NCI-H2081 treated with DMSO at 0.1 percent for 48 hours (cell line): ENCODE measurements around the gene SMIM20.

Experiments used
- DNase-seq: peaks from one replicate; lab custom pipeline; 2025; lab: John Stamatoyannopoulos, UW

Gene SMIM20

GRCh38 chr4:25954293-25954904, 40.4 kb downstream of the SMIM20 start:
- no peak for DNase-seq

- no peak for DNase-seq
These were observed 41.7 kb downstream of the SMIM20 start for GRCh38 chr4:25955705-25956104.

GRCh38 chr4:25956260-25956659, 42.2 kb downstream of the SMIM20 start:
- DNase-seq, result no peak

- no peak for DNase-seq
These were observed 44.1 kb downstream of the SMIM20 start for GRCh38 chr4:25958110-25958509.

GRCh38 chr4:25962393-25962792, 48.4 kb downstream of the SMIM20 start:
- no peak for DNase-seq

GRCh38 chr4:25965629-25966028, 51.6 kb downstream of the SMIM20 start:
- DNase-seq, result no peak

- no peak for DNase-seq
These were observed 52.2 kb downstream of the SMIM20 start for GRCh38 chr4:25966171-25966570.

- DNase-seq, result no peak
These were observed 55.5 kb downstream of the SMIM20 start for GRCh38 chr4:25969374-25970155.

- no peak for DNase-seq
These were observed 56.2 kb downstream of the SMIM20 start for GRCh38 chr4:25970226-25970675.

GRCh38 chr4:25970691-25971432, 56.8 kb downstream of the SMIM20 start:
- no peak for DNase-seq

- no peak for DNase-seq
These were observed 58.3 kb downstream of the SMIM20 start for GRCh38 chr4:25972366-25972765.

- no peak for DNase-seq
These were observed 59.1 kb downstream of the SMIM20 start for GRCh38 chr4:25972984-25973745.

GRCh38 chr4:25976780-25977179, 62.8 kb downstream of the SMIM20 start:
- DNase-seq, result no peak

GRCh38 chr4:25977397-25978170, 63.6 kb downstream of the SMIM20 start:
- DNase-seq, result no peak

- no peak for DNase-seq
These were observed 64.3 kb downstream of the SMIM20 start for GRCh38 chr4:25978327-25978726.
